GM08714 (cell line): ENCODE results near the gene S100A11.

ENCODE experiments used
- H3K4me3 ChIP-seq: fragments of 200-500 bp; sonication (Bioruptor generic); 2 replicates; pipeline ENCODE4 v1.5.1; 2014; ENCODE audit warnings: mild to moderate bottlenecking, low read length, inconsistent platforms
- ZNF274 ChIP-seq: IDR thresholded peaks from 2 replicates; pipeline ENCODE4 v1.6.1; 2012; ENCODE audit warnings: mild to moderate bottlenecking, low read depth, low read length

Gene S100A11

DNA sequence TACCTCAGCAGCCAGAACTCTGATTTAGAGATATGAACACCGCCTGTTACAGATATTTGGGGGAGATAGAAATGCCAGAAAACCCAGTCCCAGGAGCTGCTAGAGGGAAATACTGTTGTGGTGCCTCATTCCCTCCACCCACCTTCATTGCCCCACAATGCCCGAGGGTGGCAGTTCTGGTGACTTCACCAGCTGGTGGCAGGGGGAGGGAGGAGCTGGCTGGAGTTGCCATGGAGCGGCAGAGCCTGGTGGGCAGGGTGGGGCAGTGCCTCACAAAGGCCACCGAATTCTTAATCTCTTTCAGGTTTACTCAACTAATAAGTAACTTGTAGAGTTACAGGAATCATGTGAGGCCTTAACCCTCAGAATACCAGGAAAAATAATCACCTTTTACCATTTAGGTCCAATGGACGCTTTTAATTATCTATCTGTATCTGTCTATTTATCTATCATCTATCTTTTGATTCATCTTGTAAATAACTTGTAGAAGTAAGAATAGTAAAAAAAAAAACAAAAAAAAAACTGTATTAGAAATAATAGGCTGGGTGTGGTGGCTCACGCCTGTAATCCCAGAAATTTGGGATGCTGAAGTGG, 11.7 kb upstream of the S100A11 start:
- H3K4me3 ChIP-seq = no peak overlapping the region
- TF ChIP-seq ZNF274 = no peak

DNA sequence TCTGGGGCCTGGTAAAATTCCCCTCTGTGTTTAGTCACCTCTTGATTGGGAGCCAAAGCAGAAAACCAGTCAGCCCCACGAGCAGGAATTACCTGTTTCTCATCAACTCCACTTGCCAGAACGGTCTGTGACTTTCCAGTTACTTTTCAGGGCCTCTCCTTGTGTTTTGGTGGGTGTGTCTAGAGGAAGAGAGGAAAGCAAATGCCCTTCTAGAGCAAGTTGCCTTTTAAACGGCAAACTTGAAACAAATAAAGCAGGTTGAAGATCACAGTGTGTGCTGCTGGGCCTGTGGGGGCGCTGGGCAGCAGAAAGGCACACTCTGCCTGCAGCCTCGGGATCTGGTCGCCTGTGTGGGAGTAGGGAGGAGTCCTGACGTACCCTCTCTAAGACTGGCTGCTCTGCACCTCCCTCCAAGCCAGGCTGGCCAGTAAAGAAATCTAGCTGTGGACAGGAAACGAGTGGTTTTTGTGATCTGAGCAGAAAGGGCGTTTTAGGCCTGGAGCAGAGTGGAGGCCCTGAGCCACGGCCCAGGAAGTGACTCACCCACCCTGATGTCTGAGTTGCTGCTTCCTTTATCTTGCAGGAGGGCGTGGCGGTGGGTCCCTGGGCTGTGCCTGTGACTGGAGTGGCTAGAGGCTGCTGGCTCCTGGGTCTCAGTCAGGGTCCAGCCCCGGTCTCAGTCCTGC, 11.1 kb upstream of the S100A11 start:
- peak overlapping the region; percentile 3; the same call in 1 of the 2 replicates for H3K4me3 ChIP-seq
- TF ChIP-seq ZNF274 = no peak

GRCh38 chr1:152047413-152047729, 10.6 kb upstream of the S100A11 start:
- H3K4me3 ChIP-seq = peak overlapping the region; percentile 3; the same call in 1 of the 2 replicates
- no peak for TF ChIP-seq ZNF274

DNA sequence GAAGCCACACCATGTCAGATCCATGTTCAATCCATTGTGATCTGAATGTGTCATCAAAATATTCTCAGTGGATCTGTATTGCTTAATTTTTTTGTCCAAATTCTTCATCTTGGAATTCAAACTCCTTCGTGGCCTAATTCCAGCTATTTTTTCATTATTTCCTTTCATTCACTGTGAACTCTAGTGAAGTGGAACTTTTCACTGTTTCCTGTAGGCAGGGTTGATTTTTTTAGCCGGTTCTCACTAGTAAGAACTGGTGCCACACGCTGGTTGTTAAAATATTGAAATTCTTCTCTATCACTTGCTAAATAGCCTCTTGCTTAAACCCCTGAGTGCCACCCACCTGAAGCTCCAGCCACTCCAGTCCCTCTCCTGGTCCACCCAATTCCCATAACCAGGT, 7.6 kb upstream of the S100A11 start:
- no peak overlapping the region for H3K4me3 ChIP-seq
- no peak for TF ChIP-seq ZNF274

DNA sequence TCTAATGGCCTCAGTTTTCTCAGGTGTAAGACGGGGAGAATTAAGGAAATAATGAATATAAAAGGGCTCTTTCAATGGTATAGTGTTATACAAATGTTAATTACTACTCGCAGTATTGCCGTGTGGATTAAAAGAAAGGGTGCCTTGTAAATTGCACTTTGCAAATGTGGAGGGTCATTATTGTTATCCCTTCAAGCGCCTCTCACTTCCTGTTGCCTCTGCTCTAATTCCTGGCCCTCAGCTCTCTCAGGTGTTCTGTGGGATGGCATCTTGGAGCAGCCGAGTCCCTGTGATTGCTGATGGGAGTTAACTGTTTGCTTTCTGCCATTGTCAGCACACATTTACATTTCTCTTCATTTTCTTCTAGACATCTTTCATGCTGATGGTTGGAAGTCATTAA, 7.1 kb upstream of the S100A11 start:
- no peak for TF ChIP-seq ZNF274

DNA sequence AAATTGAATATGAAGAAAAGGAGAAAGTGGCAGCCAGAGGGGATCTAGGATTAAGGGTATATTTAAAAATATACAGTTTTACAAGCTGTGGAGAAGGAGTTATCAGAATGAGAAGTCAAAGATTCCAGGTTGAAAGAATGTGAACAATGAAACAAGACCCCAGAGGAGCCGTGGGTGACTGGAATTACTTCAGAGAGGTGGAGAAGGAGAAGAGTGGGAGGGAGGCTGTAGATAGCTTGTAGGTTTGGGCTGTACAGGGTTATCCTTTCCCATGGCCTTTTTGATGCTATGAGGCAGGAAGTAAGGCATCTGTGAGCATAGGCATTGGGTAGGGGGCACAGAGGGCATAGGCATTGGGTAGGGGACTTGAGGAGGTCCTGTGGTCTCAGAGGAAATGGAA, 5.2 kb upstream of the S100A11 start:
- no peak overlapping the region for H3K4me3 ChIP-seq
- TF ChIP-seq ZNF274 = no peak

More for the DNA sequence above, 7.1 kb upstream of the S100A11 start:
- no peak overlapping the region for H3K4me3 ChIP-seq

DNA sequence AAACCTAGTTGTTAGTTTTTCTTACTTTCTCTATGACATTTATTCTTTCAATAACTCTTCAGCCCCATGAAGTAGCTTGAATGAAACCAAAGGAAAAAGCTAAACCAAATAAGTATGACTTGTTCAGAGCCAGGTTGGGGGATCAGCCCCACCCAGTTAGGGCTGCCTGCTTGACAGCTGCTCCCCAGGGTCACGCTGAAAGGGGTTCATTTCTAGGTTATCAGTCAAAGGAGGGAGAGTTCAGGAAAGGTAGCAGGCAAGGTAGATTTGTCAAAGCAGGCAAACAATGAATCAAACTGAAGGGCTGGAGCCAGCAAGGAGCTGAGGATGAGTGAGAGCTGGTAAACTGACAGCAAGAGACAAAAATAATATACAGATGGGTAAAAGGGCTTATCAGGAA, 3.1 kb upstream of the S100A11 start:
- H3K4me3 ChIP-seq = no peak overlapping the region
- TF ChIP-seq ZNF274 = no peak

GRCh38 chr1:152039461-152039860, 2.7 kb upstream of the S100A11 start:
- no peak for TF ChIP-seq ZNF274
- no peak overlapping the region for H3K4me3 ChIP-seq

DNA sequence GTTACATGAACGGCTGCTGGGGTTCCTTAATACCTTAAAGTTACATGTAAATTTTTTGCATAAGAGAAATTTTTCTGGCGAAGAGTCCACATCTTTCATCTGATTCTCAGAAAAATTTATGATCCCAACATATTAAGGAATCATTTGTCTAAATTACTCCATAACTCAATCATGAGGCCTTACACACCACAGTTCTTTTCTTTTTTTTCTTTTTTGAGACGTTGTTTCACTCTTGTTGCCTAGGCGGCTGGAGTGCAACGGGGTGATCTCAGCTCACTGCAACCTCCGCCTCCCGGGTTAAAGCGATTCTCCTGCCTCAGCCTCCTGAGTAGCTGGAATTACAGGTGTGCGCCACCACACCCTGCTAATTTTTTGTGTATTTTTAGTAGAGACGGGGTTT, 2.1 kb upstream of the S100A11 start:
- TF ChIP-seq ZNF274 = no peak
- H3K4me3 ChIP-seq = no peak overlapping the region

- peak overlapping the region; percentile 74 for H3K4me3 ChIP-seq
- TF ChIP-seq ZNF274 = no peak
Observed at GRCh38 chr1:152035539-152036266, 1.1 kb downstream of the S100A11 start.

DNA sequence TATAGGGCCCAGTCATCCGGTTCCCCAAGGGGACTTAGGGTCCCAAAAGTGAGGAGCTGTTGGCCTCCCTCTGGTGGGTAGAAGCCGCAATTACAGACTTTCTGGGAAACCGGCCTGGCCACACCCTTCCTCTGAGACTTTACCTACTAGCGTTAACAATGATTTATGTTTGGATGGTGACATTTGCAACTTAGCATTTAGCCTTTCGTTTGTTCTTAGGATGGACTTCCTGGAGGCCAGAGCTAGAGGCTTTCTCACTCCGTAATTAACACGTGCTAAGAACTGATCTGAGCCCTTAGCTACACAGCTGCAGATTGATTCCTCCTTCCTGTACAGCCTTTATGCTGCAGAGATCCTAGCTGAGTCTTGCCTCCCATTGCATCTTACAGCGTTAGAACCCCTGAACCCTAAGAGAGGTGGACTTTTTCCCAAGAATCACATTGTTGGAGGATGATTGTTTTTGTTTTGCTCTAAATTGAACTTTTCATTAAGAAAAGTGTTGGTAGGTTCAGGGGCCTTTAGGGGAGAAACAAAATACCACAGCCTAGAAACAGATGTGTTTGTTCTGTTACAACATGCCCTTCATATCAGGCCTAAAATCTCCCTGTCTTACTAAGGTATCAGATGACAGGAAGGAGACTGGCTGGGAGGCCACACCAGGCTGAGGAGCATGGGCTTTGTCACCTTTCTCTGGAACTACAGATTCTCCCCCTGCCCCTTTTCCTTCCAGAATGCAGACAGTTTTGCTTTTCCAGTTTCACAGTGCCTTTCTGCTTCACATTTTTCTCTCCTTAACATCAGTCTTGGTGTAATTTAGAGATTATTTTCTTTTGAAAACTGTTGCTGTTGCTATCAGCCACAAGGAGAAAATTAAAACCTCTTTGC, 1.9 kb downstream of the S100A11 start:
- no peak for TF ChIP-seq ZNF274
- H3K4me3 ChIP-seq = peak overlapping the region; percentile 74; the same call in 1 of the 2 replicates

GRCh38 chr1:152034324-152034653, 2.5 kb downstream of the S100A11 start:
- TF ChIP-seq ZNF274 = no peak
- H3K4me3 ChIP-seq = peak overlapping the region; percentile 9; the same call in 1 of the 2 replicates

DNA sequence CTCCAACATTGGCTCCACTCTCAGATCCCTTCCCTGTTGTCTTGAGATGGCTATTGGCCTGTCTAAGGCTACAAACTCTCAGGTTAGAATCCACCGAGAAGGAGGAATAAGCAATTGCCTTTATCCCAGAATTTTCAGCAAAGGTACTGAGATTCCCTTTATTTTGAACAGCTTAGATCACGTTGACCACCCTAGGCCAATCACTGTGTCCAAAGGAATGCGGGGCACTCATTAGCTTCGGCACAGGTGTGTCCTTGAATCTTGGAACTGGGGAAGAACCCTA, 6.9 kb downstream of the S100A11 start:
- no peak overlapping the region for H3K4me3 ChIP-seq
- no peak for TF ChIP-seq ZNF274

DNA sequence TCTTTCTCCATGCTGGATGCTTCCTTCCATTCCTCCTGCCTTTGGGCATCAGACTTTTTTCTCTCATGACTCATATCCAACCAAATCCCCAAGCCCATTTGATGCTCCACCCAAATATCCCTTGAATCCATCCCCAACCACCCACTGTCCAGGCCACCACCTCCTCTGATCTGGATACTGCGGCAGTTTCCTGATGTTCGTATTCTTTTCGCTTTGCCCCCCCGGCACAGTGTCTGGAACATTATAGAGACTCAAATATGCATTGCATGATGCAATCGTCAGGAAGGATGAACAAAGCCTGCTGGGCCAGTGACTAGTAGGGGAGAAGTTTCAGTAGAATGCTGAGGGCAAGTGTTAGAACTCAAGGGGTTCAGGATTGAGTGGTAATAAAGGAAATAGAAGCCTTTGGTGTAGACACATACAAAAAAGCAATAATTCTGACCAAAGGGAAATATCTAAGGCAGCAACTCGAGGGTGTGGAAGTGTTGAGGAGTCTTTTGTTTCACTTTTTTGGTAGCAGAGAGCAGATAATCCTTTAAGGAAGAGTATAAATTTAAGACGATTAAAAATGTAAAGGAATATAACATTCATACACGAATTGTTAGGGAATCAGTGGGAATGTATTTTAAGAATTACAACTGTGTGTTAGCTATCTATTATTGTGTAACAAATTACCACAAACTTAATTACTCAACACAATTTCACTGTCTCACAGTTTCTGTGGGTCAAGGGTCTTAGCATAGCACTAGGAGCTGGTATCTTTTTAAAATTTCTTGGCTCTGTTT, 7.5 kb downstream of the S100A11 start:
- no peak for TF ChIP-seq ZNF274
- H3K4me3 ChIP-seq = no peak overlapping the region
